H1 (cell line): Measurements from ENCODE around the gene DCHS1. TPM values are rescaled to one million over a fixed set of nuclear protein-coding genes. Genes with fewer than 3 reads are reported as not detected.

Experiments
- CTCF ChIA-PET: fragments of 300-600 bp; sonication (Branson Sonifier 250); formaldehyde crosslinking; loops from one replicate; lab custom pipeline; 2021; ENCODE audit not compliant: partially characterized antibody; lab: Charles Lee
- POLR2A ChIA-PET: fragments of 300-600 bp; sonication (Branson Sonifier 250); formaldehyde crosslinking; loops from one replicate; lab custom pipeline; 2021; ENCODE audit warnings: inconsistent platforms; ENCODE audit not compliant: partially characterized antibody; lab: Charles Lee
- DNase-seq, 2 experiments: peaks; one replicate each; pipeline versions ENCODE4 v3.0.0 to v3.0.0-alpha.2; 2010 to 2022; ENCODE audit warnings: low spot score in 2 of 2, low read depth in 1 of 2, mixed read lengths in 1 of 2
- FAIRE-seq: peaks from 2 replicates; lab custom pipeline; 2011; peaks lifted over from hg19 to GRCh38; lab: Jason Lieb, UNC
- H2AFZ ChIP-seq: 2 replicates; pipeline ENCODE4 v1.8.1; 2012; ENCODE audit warnings: low read length, inconsistent platforms
- H2AK5ac ChIP-seq: 2 replicates; pipeline ENCODE4 v1.6.1; 2013; ENCODE audit warnings: low read depth, low read length
- H2BK120ac ChIP-seq: replicated peaks from 2 replicates; pipeline ENCODE3; 2013; ENCODE audit warnings: low read depth, low read length, inconsistent platforms
- H2BK12ac ChIP-seq: 2 replicates; pipeline ENCODE4 v1.6.1; 2013; ENCODE audit warnings: low read depth, low read length
- H2BK15ac ChIP-seq: 2 replicates; pipeline ENCODE4 v1.6.1; 2013; ENCODE audit warnings: low read length
- H2BK20ac ChIP-seq: 2 replicates; pipeline ENCODE4 v1.6.1; 2013; ENCODE audit warnings: low read length
- H2BK5ac ChIP-seq: 2 replicates; pipeline ENCODE4 v1.6.1; 2013; ENCODE audit warnings: low read depth, low read length
- H3K14ac ChIP-seq: 2 replicates; pipeline ENCODE4 v1.6.1; 2013; ENCODE audit warnings: inconsistent platforms; ENCODE audit not compliant: insufficient read length
- H3K18ac ChIP-seq: 2 replicates; pipeline ENCODE4 v1.6.1; 2013; ENCODE audit warnings: low read length; ENCODE audit errors: extremely low read depth
- H3K23ac ChIP-seq: 2 replicates; pipeline ENCODE4 v1.6.1; 2013; ENCODE audit warnings: inconsistent platforms; ENCODE audit not compliant: insufficient read length
- H3K23me2 ChIP-seq: 2 replicates; pipeline ENCODE4 v1.6.1; 2013; ENCODE audit warnings: low read depth, low read length
- H3K27ac ChIP-seq: 2 replicates; pipeline ENCODE4 v1.6.1; 2011; ENCODE audit warnings: low read depth, low read length, inconsistent platforms
- H3K27me3 ChIP-seq, 4 experiments: replicated peaks in 1 of 4; 1 replicate in 1 of 4; 2 replicates in 3 of 4; pipeline versions ENCODE4 v1.6.1 to v1.8.1; 2011 to 2013; ENCODE audit warnings: low read length in 3 of 4, mild to moderate bottlenecking in 3 of 4, inconsistent platforms in 2 of 4, mixed read lengths in 2 of 4, moderate library complexity in 1 of 4; ENCODE audit not compliant: control insufficient read depth in 3 of 4, insufficient read depth in 3 of 4; ENCODE audit errors: extremely low read depth in 1 of 4
- H3K36me3 ChIP-seq, 4 experiments: 2 replicates each; pipeline versions ENCODE4 v1.6.1 to v1.8.1; 2011 to 2013; ENCODE audit warnings: mild to moderate bottlenecking in 4 of 4, low read length in 3 of 4, moderate library complexity in 2 of 4, control low read depth in 1 of 4, inconsistent platforms in 1 of 4; ENCODE audit not compliant: insufficient read depth in 4 of 4, control insufficient read depth in 2 of 4
- H3K4ac ChIP-seq: replicated peaks from 2 replicates; pipeline ENCODE3; 2013; ENCODE audit warnings: low read length, low read depth, mixed read lengths, inconsistent platforms; ENCODE audit not compliant: insufficient read length
- H3K4me1 ChIP-seq, 4 experiments: replicated peaks in 1 of 4; 1 replicate in 1 of 4; 2 replicates in 3 of 4; pipeline versions ENCODE4 v1.6.1 to v1.8.1; 2011 to 2013; ENCODE audit warnings: low read length in 3 of 4, inconsistent platforms in 2 of 4, mixed read lengths in 1 of 4; ENCODE audit not compliant: insufficient read depth in 4 of 4, control insufficient read depth in 3 of 4
- H3K4me2 ChIP-seq, 2 experiments: 2 replicates each; pipeline versions ENCODE4 v1.6.1 to v1.8.1; 2011 to 2013; ENCODE audit warnings: low read depth in 2 of 2, low read length in 2 of 2, control low read depth in 1 of 2, inconsistent platforms in 1 of 2, mild to moderate bottlenecking in 1 of 2; ENCODE audit not compliant: insufficient read depth in 1 of 2
- H3K4me3 ChIP-seq, 4 experiments: fragments of 200-600, 300-600 bp in 1 of 4; sonication (generic), shearing (Covaris generic), sonication (Bioruptor Twin) in 1 of 4; 2 replicates each; pipeline versions ENCODE4 v1.5.1 to v1.8.1; 2011 to 2016; ENCODE audit warnings: low read length in 4 of 4, low read depth in 3 of 4, control low read depth in 2 of 4, inconsistent platforms in 2 of 4, mild to moderate bottlenecking in 2 of 4, mixed read lengths in 1 of 4, moderate library complexity in 1 of 4; ENCODE audit not compliant: insufficient read depth in 2 of 4; ENCODE audit errors: extremely low read depth in 1 of 4
- H3K56ac ChIP-seq: replicated peaks from 2 replicates; pipeline ENCODE3; 2013; ENCODE audit warnings: low read depth, mild to moderate bottlenecking, mixed read lengths, low read length, inconsistent platforms; ENCODE audit not compliant: insufficient read length
- H3K79me1 ChIP-seq: 2 replicates; pipeline ENCODE4 v1.6.1; 2013; ENCODE audit warnings: low read depth, low read length, control low read depth
- H3K79me2 ChIP-seq, 2 experiments: 2 replicates each; pipeline versions ENCODE4 v1.6.1 to v1.8.1; 2012 to 2013; ENCODE audit warnings: low read length in 2 of 2, mild to moderate bottlenecking in 2 of 2, inconsistent platforms in 1 of 2; ENCODE audit not compliant: insufficient read depth in 2 of 2, control insufficient read depth in 1 of 2
- H3K9ac ChIP-seq, 4 experiments: replicated peaks in 1 of 4; 1 replicate in 1 of 4; 2 replicates in 3 of 4; pipeline versions ENCODE4 v1.6.1 to v1.8.1; 2011 to 2013; ENCODE audit warnings: low read depth in 3 of 4, low read length in 3 of 4, control low read depth in 2 of 4, mild to moderate bottlenecking in 2 of 4, moderate library complexity in 2 of 4, inconsistent platforms in 1 of 4; ENCODE audit errors: extremely low read depth in 1 of 4
- H3K9me3 ChIP-seq, 2 experiments: 2 replicates each; pipeline versions ENCODE4 v1.6.1 to v1.8.1; 2012 to 2013; ENCODE audit warnings: mild to moderate bottlenecking in 2 of 2, moderate library complexity in 2 of 2, control low read depth in 1 of 2, inconsistent platforms in 1 of 2, low read depth in 1 of 2, low read length in 1 of 2, mixed read lengths in 1 of 2; ENCODE audit not compliant: insufficient read depth in 2 of 2
- H4K20me1 ChIP-seq, 2 experiments: replicated peaks in 1 of 2; 2 replicates each; pipeline versions ENCODE3 to v1.8.1; 2011 to 2013; ENCODE audit warnings: inconsistent platforms in 2 of 2, low read length in 2 of 2, mild to moderate bottlenecking in 1 of 2; ENCODE audit not compliant: insufficient read depth in 2 of 2, control insufficient read depth in 1 of 2
- H4K5ac ChIP-seq: 2 replicates; pipeline ENCODE4 v1.6.1; 2013; ENCODE audit warnings: low read length, low read depth, mixed read lengths, inconsistent platforms; ENCODE audit not compliant: insufficient read length
- H4K8ac ChIP-seq: 2 replicates; pipeline ENCODE4 v1.8.0; 2013; ENCODE audit warnings: mild to moderate bottlenecking, moderate library complexity, low read length, inconsistent platforms; ENCODE audit not compliant: insufficient read depth; ENCODE audit errors: extremely low read depth
- H4K91ac ChIP-seq: replicated peaks from 2 replicates; pipeline ENCODE3; 2013; ENCODE audit warnings: low read length, mixed read lengths, inconsistent platforms; ENCODE audit not compliant: insufficient read length
- JUN ChIP-seq: IDR thresholded peaks from 2 replicates; pipeline ENCODE4 v1.6.1; 2011; ENCODE audit warnings: low read depth, mild to moderate bottlenecking, improper control_type of control experiment, low read length
- KDM4A ChIP-seq: IDR thresholded peaks from one replicate; pipeline ENCODE4 v1.7.1; 2012; ENCODE audit warnings: low read depth, mild to moderate bottlenecking, moderate library complexity, low read length, inconsistent platforms; ENCODE audit not compliant: severe bottlenecking
- KDM5A ChIP-seq: fragments of 200-600 bp; IDR thresholded peaks from 2 replicates; pipeline ENCODE4 v1.7.1; 2012; ENCODE audit warnings: mild to moderate bottlenecking, low read length, inconsistent platforms, mixed read lengths
- RAD21 ChIP-seq, 2 experiments: IDR thresholded peaks in 1 of 2; conservative IDR thresholded peaks in 1 of 2; 2 replicates each; pipeline ENCODE4 v1.6.1; 2011; ENCODE audit warnings: low read depth in 2 of 2, low read length in 2 of 2, improper control_type of control experiment in 1 of 2, inconsistent platforms in 1 of 2, mild to moderate bottlenecking in 1 of 2, moderate library complexity in 1 of 2
- SRF ChIP-seq: IDR thresholded peaks from 2 replicates; pipeline ENCODE4 v1.6.1; 2011; ENCODE audit warnings: mild to moderate bottlenecking, low read depth, low read length, moderate library complexity
- WGBS, 2 experiments: shearing (Covaris generic) in 1 of 2; methylation state at CpG; one replicate each; pipeline versions ENCODE4 v1.1.6 to v1.1.7; 2013 to 2015; ENCODE audit warnings: low lambda C conversion rate in 2 of 2, mixed read lengths in 2 of 2, inconsistent platforms in 1 of 2, low coverage in 1 of 2, missing lambda C conversion rate in 1 of 2; ENCODE audit not compliant: insufficient replicate concordance in 2 of 2, insufficient coverage in 1 of 2, insufficient read length in 1 of 2; ENCODE audit errors: extremely low coverage in 1 of 2, missing lambda C conversion rate in 1 of 2; 5-methylcytosine and 5-hydroxymethylcytosine counted together
- polyA plus RNA-seq, 7 experiments: library from polyadenylated mRNA; depleted of rRNA in 3 of 7; stranded (reverse) in 5 of 7; unstranded in 2 of 7; fragments of >200 nt in 5 of 7; fragments of 200-250 nt in 2 of 7; gene quantifications; 1 replicate in 5 of 7; 2 replicates in 1 of 7; 4 replicates in 1 of 7; pipeline versions ENCODE4 v1.2.1 to v1.2.3, GENCODE V29; 2011 to 2013; ENCODE audit warnings: missing spikeins in 2 of 7, mixed read lengths in 2 of 7
- total RNA-seq: library from RNA; stranded (reverse); fragmentation: NEBNext Ultra II Directional; extraction: Animal tissue kit (Norgen Biotek cat#: 25700); gene quantifications from 2 replicates; pipeline ENCODE4 v1.2.1, GENCODE V29; 2021

The DCHS1 gene
- total and polyA plus RNA-seq, 2 of the 8 experiments (the other 6 are each of a cell fraction or from before 2014, with no cell fraction given), result 8.2 to 10.5 TPM

DNA sequence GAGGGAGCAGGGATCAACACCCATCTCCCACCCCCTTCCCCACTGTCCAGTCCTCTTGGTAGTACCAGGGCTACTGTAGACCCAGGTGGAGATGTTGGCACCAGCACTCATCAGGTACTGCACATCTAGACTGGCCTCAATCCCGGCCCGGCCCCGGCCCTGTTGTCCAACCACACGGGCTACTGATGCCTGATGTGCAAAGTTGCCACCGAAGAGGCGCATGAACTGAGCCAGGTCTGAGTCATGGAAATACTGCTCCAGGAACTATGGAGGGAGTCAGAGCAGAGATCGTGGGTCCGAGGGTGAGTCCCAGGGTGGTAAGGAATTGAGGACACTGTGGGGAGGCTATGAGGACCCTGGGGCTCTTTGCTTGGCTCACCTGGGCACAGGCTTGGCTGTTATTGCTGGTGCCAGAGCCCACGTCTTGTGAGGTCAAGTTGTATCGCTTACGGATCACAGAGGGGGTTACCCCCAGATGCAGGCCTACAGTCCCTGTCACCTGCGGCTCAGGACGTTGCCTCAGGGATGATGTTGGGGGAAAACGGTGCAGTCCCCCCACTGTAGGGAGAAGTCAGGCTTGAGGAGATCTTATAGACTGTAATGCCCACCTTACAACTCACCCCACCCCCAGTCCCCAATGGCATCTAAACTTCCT, 38.9 kb downstream of the DCHS1 start:
- WGBS, 2 experiments, result 92% methylated on average over 14 of the region's 14 CpGs; no CpG with 5 or more reads in 1 of the 2 experiments
- H3K4me1 ChIP-seq, result peaks cover 0 to 7% (median 4%) of the 10 kb centered on the region in 4 experiments; a peak in 3 of 7 replicates
- H3K4ac ChIP-seq, result no peak overlapping the region
- H2AFZ ChIP-seq, result no peak overlapping the region
- H3K18ac ChIP-seq, result no peak overlapping the region
- no peak overlapping the region for H3K9ac ChIP-seq
- H2BK15ac ChIP-seq, result no peak overlapping the region
- no peak overlapping the region for H2BK12ac ChIP-seq
- no peak overlapping the region for H3K56ac ChIP-seq
- no peak overlapping the region for H2BK5ac ChIP-seq
- H2AK5ac ChIP-seq, result no peak overlapping the region
- no peaks in the 10 kb centered on the region for H3K27me3 ChIP-seq
- no peak overlapping the region for H3K4me3 ChIP-seq
- no peak overlapping the region for H4K5ac ChIP-seq
- H2BK120ac ChIP-seq, result no peak overlapping the region
- no peak overlapping the region for H2BK20ac ChIP-seq
- no peaks in the 10 kb centered on the region; the same call in none of the 2 replicates for H3K79me1 ChIP-seq
- no peak overlapping the region for H3K27ac ChIP-seq
- ChIA-PET CTCF (interaction anchor here (0.9 to 2.6 kb wide), 4 partner anchors 10 to 238 kb away, joined by 3 to 10 read pairs (median 4); no protein-coding TSS in a partner anchor), POLR2A (interaction anchor here (0.9 to 3.2 kb wide), 4 partner anchors 9 to 148 kb away, joined by 3 to 31 read pairs (median 5); no protein-coding TSS in a partner anchor)
- no peak overlapping the region for H3K23ac ChIP-seq
- H3K36me3 ChIP-seq, result peaks cover 0 to 4% (median 2%) of the 10 kb centered on the region in 4 experiments; a peak in 4 of 8 replicates
- H4K91ac ChIP-seq, result no peak overlapping the region
- no peaks in the 10 kb centered on the region for H3K9me3 ChIP-seq
- no peak overlapping the region for H3K14ac ChIP-seq
- peaks cover 0 to 8% of the 10 kb centered on the region in 2 experiments; a peak in 1 of 4 replicates for H3K79me2 ChIP-seq
- H4K20me1 ChIP-seq, result no peaks in the 10 kb centered on the region
- no peak for DNase-seq
- peaks cover 13% of the 10 kb centered on the region for H3K23me2 ChIP-seq
- no peak for FAIRE-seq
- H3K4me2 ChIP-seq, result no peak overlapping the region
- no peak overlapping the region for H4K8ac ChIP-seq
- TF ChIP-seq JUN (no peak), SRF (no peak), KDM5A (no peak), KDM4A (no peak), RAD21 (IDR thresholded peaks at IDR 0.05 in 1 of 2, conservative IDR thresholded peaks at IDR 0.05 in 1 of 2; ENCODE audit: low read depth in 2 of 2, low read length in 2 of 2) (no peak)
